Measurements from ENCODE around the gene PPCS.

Gene PPCS

GRCh38 chr1:42456010-42456753 is at the start of gene PPCS, which contains the start of gene ZMYND12:
Gene PPCS (plus strand): TSS chr1:42456543. CDS start chr1:42456566, 23 bp downstream.
Gene ZMYND12 (minus strand): TSS chr1:42456022. CDS start chr1:42455997, 25 bp downstream.
- DNase-seq: peak; percentile 12 to 93 (median 84)

- no peak for DNase-seq
Observed at GRCh38 chr1:42414551-42415496, 41.5 kb upstream of the PPCS start.

- no peak for DNase-seq
Observed at GRCh38 chr1:42417166-42417565, 39.2 kb upstream of the PPCS start.

GRCh38 chr1:42418516-42418915 is 37.8 kb upstream of the PPCS start:
- DNase-seq: peak in 1 of 56 donors; percentile 5

- peak in 1 of 56 donors; percentile 29 for DNase-seq
Observed at GRCh38 chr1:42419126-42419821, 37.1 kb upstream of the PPCS start.

GRCh38 chr1:42420121-42420520 is 36.2 kb upstream of the PPCS start:
- peak in 22 of 56 donors; percentile 2 to 58 (median 22) for DNase-seq

GRCh38 chr1:42420911-42421585 is 35.3 kb upstream of the PPCS start:
- DNase-seq: peak in 38 of 56 donors; percentile 2 to 68 (median 20)

GRCh38 chr1:42422737-42423136 is 33.6 kb upstream of the PPCS start:
- peak in 14 of 56 donors; percentile 2 to 48 (median 14) for DNase-seq

- DNase-seq: no peak
Observed at GRCh38 chr1:42423681-42424080, 32.7 kb upstream of the PPCS start.

- DNase-seq: no peak
Observed at GRCh38 chr1:42424201-42424600, 32.1 kb upstream of the PPCS start.

- no peak for DNase-seq
Observed at GRCh38 chr1:42427240-42427639, 29.1 kb upstream of the PPCS start.

- no peak for DNase-seq
Observed at GRCh38 chr1:42429603-42430002, 26.7 kb upstream of the PPCS start.

GRCh38 chr1:42430286-42431135 is 25.8 kb upstream of the PPCS start:
- DNase-seq: no peak

GRCh38 chr1:42431514-42431913 is 24.8 kb upstream of the PPCS start:
- no peak for DNase-seq

- no peak for DNase-seq
Observed at GRCh38 chr1:42432714-42433113, 23.6 kb upstream of the PPCS start.

GRCh38 chr1:42433369-42433768 is 23.0 kb upstream of the PPCS start:
- no peak for DNase-seq

- DNase-seq: no peak
Observed at GRCh38 chr1:42434340-42434739, 22.0 kb upstream of the PPCS start.

- no peak for DNase-seq
Observed at GRCh38 chr1:42439940-42440339, 16.4 kb upstream of the PPCS start.

- DNase-seq: no peak
Observed at GRCh38 chr1:42442662-42443061, 13.7 kb upstream of the PPCS start.

GRCh38 chr1:42449256-42449655 is 7.1 kb upstream of the PPCS start:
- DNase-seq: no peak
